Central memory CD4-positive, alpha-beta T cell (primary cell): Measurements from ENCODE around the gene FEZF2.

Experiments used
- DNase-seq: peaks from one replicate; pipeline ENCODE4 v3.0.0; 2022

FEZF2 gene

GRCh38 chr3:62372621-62373041 is 719 bp downstream of the FEZF2 start:
- no peak for DNase-seq

GRCh38 chr3:62371720-62372591 is 1.4 kb downstream of the FEZF2 start:
- DNase-seq, result no peak

GRCh38 chr3:62370858-62371719 is 2.3 kb downstream of the FEZF2 start:
- DNase-seq, result no peak

- DNase-seq, result no peak
Measured at GRCh38 chr3:62370112-62370857, 3.1 kb downstream of the FEZF2 start.

- DNase-seq, result no peak
Measured at GRCh38 chr3:62369476-62369743, 3.9 kb downstream of the FEZF2 start.

GRCh38 chr3:62368705-62369475 is 4.5 kb downstream of the FEZF2 start:
- DNase-seq, result no peak

GRCh38 chr3:62368290-62368704 is 5.1 kb downstream of the FEZF2 start:
- DNase-seq, result no peak

GRCh38 chr3:62367763-62368195 is 5.6 kb downstream of the FEZF2 start:
- DNase-seq, result no peak

- DNase-seq, result no peak
Measured at GRCh38 chr3:62366126-62366484, 7.2 kb downstream of the FEZF2 start.

- DNase-seq, result no peak
Measured at GRCh38 chr3:62365391-62366125, 7.8 kb downstream of the FEZF2 start.

GRCh38 chr3:62364191-62364590 is 9.2 kb downstream of the FEZF2 start:
- no peak for DNase-seq

- DNase-seq, result no peak
Measured at GRCh38 chr3:62363275-62363674, 10.1 kb downstream of the FEZF2 start.

GRCh38 chr3:62361824-62362223 is 11.5 kb downstream of the FEZF2 start:
- no peak for DNase-seq

- DNase-seq, result no peak
Measured at GRCh38 chr3:62361261-62361660, 12.1 kb downstream of the FEZF2 start.

- DNase-seq, result no peak
Measured at GRCh38 chr3:62359531-62359930, 13.8 kb downstream of the FEZF2 start.

GRCh38 chr3:62356356-62356755 is 17.0 kb downstream of the FEZF2 start:
- no peak for DNase-seq

- DNase-seq, result no peak
Measured at GRCh38 chr3:62355703-62356102, 17.6 kb downstream of the FEZF2 start.

- no peak for DNase-seq
Measured at GRCh38 chr3:62343755-62344154, 29.6 kb downstream of the FEZF2 start.

GRCh38 chr3:62335196-62335595 is 38.2 kb downstream of the FEZF2 start:
- no peak for DNase-seq

- no peak for DNase-seq
Measured at GRCh38 chr3:62332835-62333244, 40.5 kb downstream of the FEZF2 start.

- no peak for DNase-seq
Measured at GRCh38 chr3:62332017-62332416, 41.3 kb downstream of the FEZF2 start.

- no peak for DNase-seq
Measured at GRCh38 chr3:62329971-62330370, 43.4 kb downstream of the FEZF2 start.
